Measurements from ENCODE around the gene SMIM27.
"Not testable (repeated sequence)": the region's sequence is repeated elsewhere in the genome, so short reads cannot be mapped to it uniquely, and the experiment has no call there.

SMIM27 gene
- 5.8 to 6.5 reads per million in 2 donors for total RNA-seq

- DNase-seq = peak; percentile 86
Measured at GRCh38 chr9:32552172-32552872, at the start of gene SMIM27, which contains the start of gene TOPORS. SMIM27 (plus strand) TSS chr9:32552327; CDS start chr9:32552435, 108 bp downstream. TOPORS (minus strand) TSS chr9:32552586; CDS start chr9:32552436, 150 bp downstream.

GRCh38 chr9:32502464-32502863 lies 49.7 kb upstream of the SMIM27 start:
- no peak for DNase-seq

GRCh38 chr9:32503008-32503407 lies 49.1 kb upstream of the SMIM27 start:
- DNase-seq = no peak

GRCh38 chr9:32508728-32509127 lies 43.4 kb upstream of the SMIM27 start:
- DNase-seq = no peak

GRCh38 chr9:32516241-32516640 lies 35.9 kb upstream of the SMIM27 start:
- DNase-seq = no peak

GRCh38 chr9:32518276-32518675 lies 33.9 kb upstream of the SMIM27 start:
- DNase-seq = no peak

- DNase-seq = no peak
Measured at GRCh38 chr9:32523910-32524309, 28.2 kb upstream of the SMIM27 start.

- not testable (repeated sequence) for DNase-seq
Measured at GRCh38 chr9:32524558-32524891, 27.6 kb upstream of the SMIM27 start.

- DNase-seq = no peak
Measured at GRCh38 chr9:32524892-32525708, 27.0 kb upstream of the SMIM27 start.

- DNase-seq = no peak
Measured at GRCh38 chr9:32525709-32526030, 26.5 kb upstream of the SMIM27 start.

- DNase-seq = peak; percentile 80
Measured at GRCh38 chr9:32526041-32526706, 26.0 kb upstream of the SMIM27 start, which contains the start of gene RIGI. RIGI (minus strand) TSS chr9:32526196; CDS start chr9:32526166, 30 bp downstream.

- DNase-seq = no peak
Measured at GRCh38 chr9:32526707-32527048, 25.4 kb upstream of the SMIM27 start.

GRCh38 chr9:32533336-32533735 lies 18.8 kb upstream of the SMIM27 start:
- DNase-seq = no peak

- DNase-seq = no peak
Measured at GRCh38 chr9:32533816-32534215, 18.3 kb upstream of the SMIM27 start.

- DNase-seq = no peak
Measured at GRCh38 chr9:32543047-32543446, 9.1 kb upstream of the SMIM27 start.

- DNase-seq = no peak
Measured at GRCh38 chr9:32545884-32546283, 6.2 kb upstream of the SMIM27 start.

- not testable (repeated sequence) for DNase-seq
Measured at GRCh38 chr9:32548213-32548612, 3.9 kb upstream of the SMIM27 start.

- no peak for DNase-seq
Measured at GRCh38 chr9:32550150-32550561, 2.0 kb upstream of the SMIM27 start.

GRCh38 chr9:32550562-32551275 lies 1.4 kb upstream of the SMIM27 start:
- peak; percentile 94 for DNase-seq

GRCh38 chr9:32551276-32552051 lies 663 bp upstream of the SMIM27 start:
- peak; percentile 19 for DNase-seq

- no peak for DNase-seq
Measured at GRCh38 chr9:32554107-32554506, 2.0 kb downstream of the SMIM27 start.

GRCh38 chr9:32554591-32554990 lies 2.5 kb downstream of the SMIM27 start:
- DNase-seq = no peak

All from T-helper 9 cell (primary cell).